PC-3 (cell line): ENCODE data around the gene DLEC1.

Experiments used
- CTCF ChIP-seq: fragments of 300-600 bp; sonication (generic); conservative IDR thresholded peaks from 2 replicates; pipeline ENCODE4 v1.5.1; 2017; ENCODE audit warnings: antibody characterized with exemption, low read depth, mild to moderate bottlenecking, low read length
- EZH2 ChIP-seq: fragments of 300-600 bp; sonication (generic); IDR thresholded peaks from one replicate; pipeline ENCODE4 v1.6.1; 2017; ENCODE audit warnings: antibody characterized with exemption, mild to moderate bottlenecking, low read length; ENCODE audit not compliant: unreplicated experiment

GRCh38 chr3:38171622-38172021 is 132.6 kb downstream of the DLEC1 start:
- TF ChIP-seq CTCF (no peak), EZH2 (no peak)
